Measurements from ENCODE around the gene ERMAP.

- TF ChIP-seq CTCF (IDR thresholded peaks at IDR 0.05), result no peak
- TF ChIP-seq POLR2A (IDR thresholded peaks at IDR 0.05), result no peak
Measured at GRCh38 chr1:42784946-42785693, 31.8 kb upstream of the ERMAP start, which contains the start of gene TMEM269.

Data from thyroid gland (tissue), 4 donors.